IMR-90 (cell line): ENCODE measurements around the gene NAP1L1. TPM values are rescaled to one million over a fixed set of nuclear protein-coding genes. Genes with fewer than 3 reads are reported as not detected.
A peak's percentile ranks its signal among the peaks of the same experiment; 100 is the strongest.

Source experiments
- ATAC-seq: fragments of 200-7000 bp; cut with Tn5 transposase; 2 replicates; pipeline ENCODE4 v1.9.1; 2020; ENCODE audit warnings: low read depth, mild to moderate bottlenecking, moderate library complexity
- BruUV-seq: library from RNA; stranded (reverse); fragments of 400-500 nt; replicated peaks from 2 replicates; lab custom pipeline; 2021; lab: Mats Ljungman, UMichigan
- CTCF ChIA-PET: fragments of 300-600 bp; formaldehyde crosslinking; extraction: SDS; loops from one replicate; lab custom pipeline; 2021; ENCODE audit warnings: antibody characterized with exemption; lab: Yijun Ruan, JAX
- POLR2A ChIA-PET: fragments of 300-600 bp; sonication (Branson Sonifier 250); formaldehyde crosslinking; loops from one replicate; lab custom pipeline; 2022; ENCODE audit warnings: antibody characterized with exemption; ENCODE audit not compliant: unreplicated experiment; lab: Charles Lee
- DNase-seq: peaks from one replicate; pipeline ENCODE4 v3.0.0; 2013
- H2AFZ ChIP-seq: replicated peaks from 2 replicates; pipeline ENCODE3; 2013; ENCODE audit warnings: low read length, mild to moderate bottlenecking; ENCODE audit not compliant: poor library complexity
- H2AK5ac ChIP-seq: 2 replicates; pipeline ENCODE4 v1.6.1; 2013; ENCODE audit warnings: low read depth, low read length, inconsistent platforms
- H2AK9ac ChIP-seq: replicated peaks from 2 replicates; pipeline ENCODE3; 2013; ENCODE audit warnings: mild to moderate bottlenecking, low read depth, low read length, moderate library complexity; ENCODE audit not compliant: poor library complexity
- H2BK120ac ChIP-seq: 2 replicates; pipeline ENCODE4 v1.6.1; 2013; ENCODE audit warnings: low read depth, low read length, inconsistent platforms
- H2BK15ac ChIP-seq: 3 replicates; pipeline ENCODE4 v1.6.1; 2013; ENCODE audit warnings: low read depth, low read length, inconsistent platforms
- H2BK20ac ChIP-seq: 2 replicates; pipeline ENCODE4 v1.6.1; 2013; ENCODE audit warnings: low read depth, mild to moderate bottlenecking, inconsistent platforms, low read length, moderate library complexity
- H2BK5ac ChIP-seq: 2 replicates; pipeline ENCODE4 v1.6.1; 2013; ENCODE audit warnings: mild to moderate bottlenecking, low read depth, low read length, inconsistent platforms; ENCODE audit not compliant: poor library complexity, severe bottlenecking
- H3K14ac ChIP-seq: replicated peaks from 2 replicates; pipeline ENCODE4 v1.6.1; 2013; ENCODE audit warnings: low read depth, low read length, inconsistent platforms
- H3K18ac ChIP-seq: 2 replicates; pipeline ENCODE4 v1.6.1; 2013; ENCODE audit warnings: low read depth, low read length, control low read depth
- H3K23ac ChIP-seq: 2 replicates; pipeline ENCODE4 v1.6.1; 2013; ENCODE audit warnings: low read depth, low read length, inconsistent platforms
- H3K27ac ChIP-seq: 2 replicates; pipeline ENCODE4 v1.5.1; 2013; ENCODE audit warnings: mild to moderate bottlenecking, control low read depth, low read length; ENCODE audit not compliant: insufficient read depth
- H3K27me3 ChIP-seq: 2 replicates; pipeline ENCODE4 v1.6.1; 2013; ENCODE audit warnings: low read length; ENCODE audit not compliant: control insufficient read depth, insufficient read depth
- H3K36me3 ChIP-seq: 2 replicates; pipeline ENCODE4 v1.6.1; 2013; ENCODE audit warnings: low read length, mixed read lengths; ENCODE audit not compliant: control insufficient read depth, insufficient read depth
- H3K4ac ChIP-seq: 2 replicates; pipeline ENCODE4 v1.6.1; 2013; ENCODE audit warnings: low read depth, low read length, inconsistent platforms
- H3K4me1 ChIP-seq: 2 replicates; pipeline ENCODE4 v1.6.1; 2013; ENCODE audit warnings: low read length, mixed read lengths; ENCODE audit not compliant: control insufficient read depth, insufficient read depth
- H3K4me2 ChIP-seq: 2 replicates; pipeline ENCODE4 v1.6.1; 2013; ENCODE audit warnings: low read depth, mild to moderate bottlenecking, control low read depth, low read length, moderate library complexity
- H3K4me3 ChIP-seq: 2 replicates; pipeline ENCODE4 v1.5.1; 2013; ENCODE audit warnings: low read depth, mild to moderate bottlenecking, control low read depth, low read length, moderate library complexity; ENCODE audit not compliant: insufficient read depth
- H3K56ac ChIP-seq: 2 replicates; pipeline ENCODE4 v1.6.1; 2013; ENCODE audit warnings: low read length, inconsistent platforms; ENCODE audit not compliant: insufficient read depth; ENCODE audit errors: extremely low read depth
- H3K79me1 ChIP-seq, 2 experiments: 2 replicates each; pipeline ENCODE4 v1.6.1; 2013; ENCODE audit warnings: low read length in 2 of 2, inconsistent platforms in 1 of 2, low read depth in 1 of 2
- H3K9ac ChIP-seq: 2 replicates; pipeline ENCODE4 v1.6.1; 2013; ENCODE audit warnings: low read depth, low read length, control low read depth
- H3K9me1 ChIP-seq: 2 replicates; pipeline ENCODE4 v1.6.1; 2013; ENCODE audit warnings: low read length, inconsistent platforms; ENCODE audit not compliant: insufficient read depth
- H3K9me3 ChIP-seq: 2 replicates; pipeline ENCODE4 v1.6.1; 2013; ENCODE audit warnings: low read length; ENCODE audit not compliant: control insufficient read depth, insufficient read depth
- H4K20me1 ChIP-seq: 2 replicates; pipeline ENCODE4 v1.6.1; 2013; ENCODE audit warnings: low read length, inconsistent platforms; ENCODE audit not compliant: insufficient read depth
- H4K5ac ChIP-seq: 2 replicates; pipeline ENCODE4 v1.6.1; 2013; ENCODE audit warnings: mild to moderate bottlenecking, low read depth, low read length, control low read depth
- H4K8ac ChIP-seq, 2 experiments: 2 replicates each; pipeline ENCODE4 v1.6.1; 2013; ENCODE audit warnings: low read depth in 2 of 2, low read length in 2 of 2, control low read depth in 1 of 2, inconsistent platforms in 1 of 2
- H4K91ac ChIP-seq: 2 replicates; pipeline ENCODE4 v1.6.1; 2013; ENCODE audit warnings: low read depth, low read length, inconsistent platforms; ENCODE audit not compliant: insufficient read depth
- BHLHE40 ChIP-seq: fragments of 150-350 bp; IDR thresholded peaks from 2 replicates; pipeline ENCODE4 v1.6.1; 2016; ENCODE audit warnings: mild to moderate bottlenecking, low read depth, low read length
- CEBPB ChIP-seq: IDR thresholded peaks from 2 replicates; pipeline ENCODE4 v1.6.1; 2012; ENCODE audit warnings: low read depth, low read length, improper control_type of control experiment
- CHD1 ChIP-seq: IDR thresholded peaks from 2 replicates; pipeline ENCODE4 v1.6.1; 2012; ENCODE audit warnings: low read depth, low read length, improper control_type of control experiment
- CTCF ChIP-seq: conservative IDR thresholded peaks from 2 replicates; pipeline ENCODE4 v1.5.1; 2012; ENCODE audit warnings: mild to moderate bottlenecking, low read depth, low read length, improper control_type of control experiment
- FOS ChIP-seq: fragments of 150-350 bp; IDR thresholded peaks from 2 replicates; pipeline ENCODE4 v1.6.1; 2016; ENCODE audit warnings: low read depth, low read length
- MAFK ChIP-seq: IDR thresholded peaks from 2 replicates; pipeline ENCODE4 v1.6.1; 2012; ENCODE audit warnings: low read depth, low read length, improper control_type of control experiment
- MAZ ChIP-seq: IDR thresholded peaks from 2 replicates; pipeline ENCODE4 v1.6.1; 2012; ENCODE audit warnings: low read depth, mild to moderate bottlenecking, low read length, improper control_type of control experiment, moderate library complexity, borderline replicate concordance
- MXI1 ChIP-seq: IDR thresholded peaks from 2 replicates; pipeline ENCODE4 v1.6.1; 2012; ENCODE audit warnings: low read depth, mild to moderate bottlenecking, low read length, moderate library complexity, borderline replicate concordance
- NFE2L2 ChIP-seq: fragments of 150-350 bp; IDR thresholded peaks from 2 replicates; pipeline ENCODE4 v1.6.1; 2016; ENCODE audit warnings: low read depth, mild to moderate bottlenecking, low read length
- POLR2A ChIP-seq: IDR thresholded peaks from 2 replicates; pipeline ENCODE4 v1.6.1; 2012; ENCODE audit warnings: mild to moderate bottlenecking, low read depth, low read length
- RAD21 ChIP-seq: IDR thresholded peaks from 2 replicates; pipeline ENCODE4 v1.6.1; 2012; ENCODE audit warnings: low read length, improper control_type of control experiment
- RCOR1 ChIP-seq: IDR thresholded peaks from 2 replicates; pipeline ENCODE4 v1.6.1; 2012; ENCODE audit warnings: mild to moderate bottlenecking, low read length, improper control_type of control experiment; ENCODE audit not compliant: insufficient replicate concordance
- RFX5 ChIP-seq: IDR thresholded peaks from 2 replicates; pipeline ENCODE4 v1.8.0; 2012; ENCODE audit warnings: low read depth, mild to moderate bottlenecking, low read length, moderate library complexity
- SMC3 ChIP-seq: fragments of 150-350 bp; IDR thresholded peaks from 2 replicates; pipeline ENCODE4 v1.6.1; 2016; ENCODE audit warnings: low read depth, mild to moderate bottlenecking, antibody characterized with exemption, low read length, moderate library complexity
- WGBS, 2 experiments: methylation state at CpG; one replicate each; pipeline versions ENCODE4 v1.1.5 to v1.1.7; 2013; ENCODE audit warnings: missing lambda C conversion rate in 2 of 2; ENCODE audit not compliant: insufficient read length in 1 of 2; ENCODE audit errors: extremely low coverage in 2 of 2; 5-methylcytosine and 5-hydroxymethylcytosine counted together
- dilution Hi-C: fragments of 300-500 bp; cut with HindIII; formaldehyde crosslinking; loops from one replicate; pipeline ENCODE4 v1.14.3; 2018; ENCODE audit warnings: low sequenced_read_pairs; ENCODE audit not compliant: unreplicated experiment
- in situ Hi-C: fragments of 300-500 bp; cut with MboI; formaldehyde crosslinking; loops from 3 replicates; pipeline ENCODE4 v1.14.3; 2019; ENCODE audit warnings: low sequenced_read_pairs, inconsistent platforms, mixed read lengths
- intact Hi-C: fragments of 100-400 bp; cut with micrococcal nuclease; formaldehyde crosslinking; loops from 2 replicates; pipeline ENCODE4 v1.10.0; 2022
- polyA plus RNA-seq, 3 experiments: library from polyadenylated mRNA; depleted of rRNA; stranded (reverse); fragments of >200 nt; gene quantifications; 2 replicates each; pipeline ENCODE4 v1.2.3, GENCODE V29; 2012; ENCODE audit warnings: low replicate concordance in 1 of 3
- total RNA-seq: library from RNA; depleted of rRNA; stranded (reverse); fragments of >200 nt; gene quantifications from 2 replicates; pipeline ENCODE4 v1.2.3, GENCODE V29; 2012
- TF ChIP-seq, protein P1 (sequence below): fragments of 150-350 bp; IDR thresholded peaks from 2 replicates; pipeline ENCODE4 v1.6.1; 2016; ENCODE audit warnings: low read depth, mild to moderate bottlenecking, low read length, moderate library complexity, borderline replicate concordance

Gene NAP1L1
- total and polyA plus RNA-seq, 2 of the 4 experiments (the other 2 are of a cell fraction), result 86.4 to 200 TPM

- dilution Hi-C loops, result no loop called here
- peak overlapping the region; percentile 85 for H4K91ac ChIP-seq
- H3K4me1 ChIP-seq, result peaks cover 14% of the 10 kb centered on the region
- TF ChIP-seq CTCF (no peak), CEBPB (no peak), FOS (no peak), CHD1 (no peak), RAD21 (no peak), RFX5 (no peak), POLR2A (no peak; the same call in 1 of the 2 replicates), RCOR1 (no peak), MAFK (no peak), SMC3 (no peak), MXI1 (no peak), BHLHE40 (no peak), MAZ (no peak), NFE2L2 (no peak)
- TF ChIP-seq, protein P1, sequence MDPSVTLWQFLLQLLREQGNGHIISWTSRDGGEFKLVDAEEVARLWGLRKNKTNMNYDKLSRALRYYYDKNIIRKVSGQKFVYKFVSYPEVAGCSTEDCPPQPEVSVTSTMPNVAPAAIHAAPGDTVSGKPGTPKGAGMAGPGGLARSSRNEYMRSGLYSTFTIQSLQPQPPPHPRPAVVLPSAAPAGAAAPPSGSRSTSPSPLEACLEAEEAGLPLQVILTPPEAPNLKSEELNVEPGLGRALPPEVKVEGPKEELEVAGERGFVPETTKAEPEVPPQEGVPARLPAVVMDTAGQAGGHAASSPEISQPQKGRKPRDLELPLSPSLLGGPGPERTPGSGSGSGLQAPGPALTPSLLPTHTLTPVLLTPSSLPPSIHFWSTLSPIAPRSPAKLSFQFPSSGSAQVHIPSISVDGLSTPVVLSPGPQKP, result no peak
These were observed 61.3 kb downstream of the NAP1L1 start for GRCh38 chr12:76023069-76023690.

More at GRCh38 chr12:76023069-76023690, 61.3 kb downstream of the NAP1L1 start:
- BruUV-seq, result no TSS peak
- H3K4me3 ChIP-seq, result no peak overlapping the region
- H4K20me1 ChIP-seq, result peaks cover 11% of the 10 kb centered on the region; the same call in 1 of the 2 replicates
- H2BK15ac ChIP-seq, result peak overlapping the region; percentile 82
- ATAC-seq (no peak), DNase-seq (no peak)
- H2AFZ ChIP-seq, result peak overlapping the region; percentile 29
- H3K36me3 ChIP-seq, result peaks cover 7% of the 10 kb centered on the region
- H3K27me3 ChIP-seq, result no peaks in the 10 kb centered on the region
- peak overlapping the region; percentile 70 for H2BK5ac ChIP-seq
- no peaks in the 10 kb centered on the region for H3K9me3 ChIP-seq
- CTCF ChIA-PET, result interaction anchor here (0.6 kb wide), 1 partner anchor 77 kb away, joined by 3 read pairs; no protein-coding TSS in a partner anchor
- H3K4ac ChIP-seq, result peak overlapping the region; percentile 84
- H3K9me1 ChIP-seq, result peaks cover 8% of the 10 kb centered on the region; the same call in 1 of the 2 replicates
- H3K79me1 ChIP-seq, result peaks cover 0 to 22% of the 10 kb centered on the region in 2 experiments; a peak in 2 of 4 replicates
- peak overlapping the region; percentile 87 for H2BK20ac ChIP-seq
- H3K56ac ChIP-seq, result peak overlapping the region; percentile 4; the same call in 1 of the 2 replicates
- H3K23ac ChIP-seq, result peak overlapping the region; percentile 51; the same call in 1 of the 2 replicates
- H2AK5ac ChIP-seq, result peak overlapping the region; percentile 97
- peak overlapping the region; percentile 67; the same call in 1 of the 2 replicates for H4K5ac ChIP-seq
- H3K18ac ChIP-seq, result peak overlapping the region; percentile 54
- no peak overlapping the region for H3K4me2 ChIP-seq
- H4K8ac ChIP-seq, result peak overlapping the region; percentile 64 to 83; a peak in 2 of 4 replicates
- H3K14ac ChIP-seq, result peak overlapping the region; percentile 76; the same call in 1 of the 2 replicates
- in situ Hi-C loops (loop anchor here (5.0 to 10.0 kb wide), 2 partner anchors 71 to 328 kb away; no protein-coding TSS in a partner anchor), intact Hi-C loops (no loop called here)
- peak overlapping the region; percentile 100 for H2BK120ac ChIP-seq
- no CpG with 5 or more reads among the region's 2 CpGs for WGBS, 2 experiments
- POLR2A ChIA-PET, result interaction anchor here (0.6 to 1.2 kb wide), 4 partner anchors 141 to 273 kb away, joined by 3 to 9 read pairs (median 3); no protein-coding TSS in a partner anchor
- H2AK9ac ChIP-seq, result peak overlapping the region; percentile 47
- no peak overlapping the region for H3K9ac ChIP-seq
- peak overlapping the region; percentile 76 for H3K27ac ChIP-seq
